Measurements from ENCODE around the gene AOPEP. TPM values are rescaled to one million over a fixed set of nuclear protein-coding genes. Genes with fewer than 3 reads are reported as not detected.
A peak's percentile ranks its signal among the peaks of the same experiment; 100 is the strongest.

Gene AOPEP
- polyA plus RNA-seq, 1 of the 3 experiments (the other 2 are of a cell fraction), result 54.6 TPM

DNA sequence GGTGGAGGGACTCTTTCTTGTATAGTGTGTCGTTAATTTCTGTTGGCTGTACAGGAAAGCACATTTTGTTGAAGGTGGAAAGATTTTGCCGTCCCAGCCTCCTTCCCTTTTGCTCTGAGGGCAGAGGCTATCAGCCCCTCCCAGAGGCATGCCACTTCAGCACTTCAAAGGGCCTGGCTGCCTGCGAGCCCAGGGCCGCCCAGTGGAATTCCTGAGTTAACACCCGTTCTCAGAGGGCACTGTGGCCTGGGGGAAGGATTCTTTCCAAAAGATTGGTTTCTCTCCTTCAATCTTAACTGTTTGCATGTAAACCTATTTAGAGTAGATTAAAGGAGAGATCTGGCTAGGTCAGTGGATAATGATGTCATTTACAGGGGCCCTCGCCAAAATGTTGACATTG, 352.4 kb downstream of the AOPEP start:
- Histone ChIP-seq H3K9me3 (no peaks in the 10 kb centered on the region), H3K4me3 (ENCODE audit: low read depth in 2 of 2, low read length in 1 of 2) (no peak overlapping the region), H2AFZ (ENCODE audit: low read depth) (no peak overlapping the region), H3F3A (replicated peaks; ENCODE audit: insufficient read depth) (peaks cover 10% of the 10 kb centered on the region), H3K36me3 (replicated peaks in 1 of 2; ENCODE audit: control insufficient read depth in 1 of 2, insufficient read depth in 2 of 2, low read length in 1 of 2) (peaks cover 64 to 89% of the 10 kb centered on the region in 2 experiments), H3K27ac (ENCODE audit: low read depth in 2 of 2, low read length in 1 of 2) (peak overlapping the region in 1 of 2 experiments; percentile 54; a peak in 2 of 4 replicates), H3K4me2 (no peak overlapping the region), H3K27me3 (ENCODE audit: insufficient read depth) (no peaks in the 10 kb centered on the region), H3K4me1 (ENCODE audit: control insufficient read depth in 1 of 2, insufficient read depth in 2 of 2, low read depth in 1 of 2, low read length in 1 of 2) (peaks cover 0 to 48% of the 10 kb centered on the region in 2 experiments; a peak in 1 of 4 replicates), H3K9me2 (no peaks in the 10 kb centered on the region), H3K9ac (no peak overlapping the region), H4K20me1 (ENCODE audit: insufficient read depth) (peaks cover 83% of the 10 kb centered on the region), H3K79me2 (ENCODE audit: insufficient read depth) (peaks cover 81% of the 10 kb centered on the region)
- no peak for DNase-seq
- TF ChIP-seq EZH2phosphoT487 (IDR thresholded peaks at IDR 0.05; ENCODE audit: borderline replicate concordance, low read depth) (no peak), SIN3A (IDR thresholded peaks at IDR 0.05; ENCODE audit: borderline replicate concordance, low read depth, low read length) (no peak), ELF1 (IDR thresholded peaks at IDR 0.05) (no peak)
- POLR2A ChIA-PET, result no interaction called here
- 72% methylated on average over 6 of the region's 6 CpGs for WGBS (ENCODE audit: low lambda C conversion rate)
- CTCF ChIA-PET, result interaction anchor here (1.2 kb wide), 1 partner anchor 295 kb away, joined by 4 read pairs; no protein-coding TSS in a partner anchor

- Histone ChIP-seq H3K9me3 (no peaks in the 10 kb centered on the region), H3K4me1 (ENCODE audit: control insufficient read depth in 1 of 2, insufficient read depth in 2 of 2, low read depth in 1 of 2, low read length in 1 of 2) (peaks cover 0 to 42% of the 10 kb centered on the region in 2 experiments; a peak in 1 of 4 replicates), H3K4me2 (no peak overlapping the region), H3K4me3 (ENCODE audit: low read depth in 2 of 2, low read length in 1 of 2) (no peak overlapping the region), H3K36me3 (replicated peaks in 1 of 2; ENCODE audit: control insufficient read depth in 1 of 2, insufficient read depth in 2 of 2, low read length in 1 of 2) (peaks cover 64 to 89% of the 10 kb centered on the region in 2 experiments), H3K27me3 (ENCODE audit: insufficient read depth) (no peaks in the 10 kb centered on the region), H4K20me1 (ENCODE audit: insufficient read depth) (peaks cover 78% of the 10 kb centered on the region), H3K9me2 (no peaks in the 10 kb centered on the region), H2AFZ (ENCODE audit: low read depth) (no peak overlapping the region), H3K9ac (no peak overlapping the region), H3K79me2 (ENCODE audit: insufficient read depth) (peaks cover 78% of the 10 kb centered on the region), H3F3A (replicated peaks; ENCODE audit: insufficient read depth) (peaks cover 11% of the 10 kb centered on the region), H3K27ac (ENCODE audit: low read depth in 2 of 2, low read length in 1 of 2) (peak overlapping the region in 1 of 2 experiments; percentile 54; a peak in 2 of 4 replicates)
- ChIA-PET POLR2A (no interaction called here), CTCF (interaction anchor here (1.0 kb wide), 1 partner anchor 10 kb away, joined by 3 read pairs; no protein-coding TSS in a partner anchor)
- no peak for TF ChIP-seq FOXJ3 (CRISPR knock-in tag; IDR thresholded peaks at IDR 0.05)
- no peak for DNase-seq
- WGBS (ENCODE audit: low lambda C conversion rate), result 94% methylated on average over 10 of the region's 10 CpGs
These were observed 353.0 kb downstream of the AOPEP start for GRCh38 chr9:95079461-95079860.

- POLR2A ChIA-PET, result no interaction called here
- H3K27me3 ChIP-seq (ENCODE audit: insufficient read depth), result no peaks in the 10 kb centered on the region
- peak overlapping the region in 1 of 2 experiments; percentile 22; a peak in 1 of 4 replicates for H3K27ac ChIP-seq (ENCODE audit: low read depth in 2 of 2, low read length in 1 of 2)
- H3K4me1 ChIP-seq (ENCODE audit: control insufficient read depth in 1 of 2, insufficient read depth in 2 of 2, low read depth in 1 of 2, low read length in 1 of 2), result peaks cover 0 to 36% of the 10 kb centered on the region in 2 experiments; a peak in 1 of 4 replicates
- no peak for DNase-seq
- no peak overlapping the region for H3K4me2 ChIP-seq
- no peak for TF ChIP-seq GABPA (IDR thresholded peaks at IDR 0.05; ENCODE audit: low read depth)
- no peak for TF ChIP-seq TCF12 (IDR thresholded peaks at IDR 0.05)
- no peaks in the 10 kb centered on the region for H3K9me3 ChIP-seq
- H3F3A ChIP-seq (replicated peaks; ENCODE audit: insufficient read depth), result peaks cover 11% of the 10 kb centered on the region
- no peaks in the 10 kb centered on the region for H3K9me2 ChIP-seq
- H3K36me3 ChIP-seq (replicated peaks in 1 of 2; ENCODE audit: control insufficient read depth in 1 of 2, insufficient read depth in 2 of 2, low read length in 1 of 2), result peaks cover 60 to 93% of the 10 kb centered on the region in 2 experiments
- peaks cover 61% of the 10 kb centered on the region for H4K20me1 ChIP-seq (ENCODE audit: insufficient read depth)
- no peak overlapping the region for H3K9ac ChIP-seq
- H2AFZ ChIP-seq (ENCODE audit: low read depth), result no peak overlapping the region
- CTCF ChIA-PET, result no interaction called here
- WGBS (ENCODE audit: low lambda C conversion rate), result 95% methylated on average over 12 of the region's 20 CpGs
- H3K4me3 ChIP-seq (ENCODE audit: low read depth in 2 of 2, low read length in 1 of 2), result no peak overlapping the region
- H3K79me2 ChIP-seq (ENCODE audit: insufficient read depth), result peaks cover 66% of the 10 kb centered on the region
These were observed 354.6 kb downstream of the AOPEP start for GRCh38 chr9:95080961-95081647.
